GM21381 (cell line): ENCODE results near the gene KLK2.

Experiments
- ATAC-seq: cut with Tn5 transposase; IDR thresholded peaks from one replicate; pipeline ENCODE4 v1.9.1; 2021; ENCODE audit warnings: mild to moderate bottlenecking, moderate library complexity; ENCODE audit not compliant: unreplicated experiment

The KLK2 gene

DNA sequence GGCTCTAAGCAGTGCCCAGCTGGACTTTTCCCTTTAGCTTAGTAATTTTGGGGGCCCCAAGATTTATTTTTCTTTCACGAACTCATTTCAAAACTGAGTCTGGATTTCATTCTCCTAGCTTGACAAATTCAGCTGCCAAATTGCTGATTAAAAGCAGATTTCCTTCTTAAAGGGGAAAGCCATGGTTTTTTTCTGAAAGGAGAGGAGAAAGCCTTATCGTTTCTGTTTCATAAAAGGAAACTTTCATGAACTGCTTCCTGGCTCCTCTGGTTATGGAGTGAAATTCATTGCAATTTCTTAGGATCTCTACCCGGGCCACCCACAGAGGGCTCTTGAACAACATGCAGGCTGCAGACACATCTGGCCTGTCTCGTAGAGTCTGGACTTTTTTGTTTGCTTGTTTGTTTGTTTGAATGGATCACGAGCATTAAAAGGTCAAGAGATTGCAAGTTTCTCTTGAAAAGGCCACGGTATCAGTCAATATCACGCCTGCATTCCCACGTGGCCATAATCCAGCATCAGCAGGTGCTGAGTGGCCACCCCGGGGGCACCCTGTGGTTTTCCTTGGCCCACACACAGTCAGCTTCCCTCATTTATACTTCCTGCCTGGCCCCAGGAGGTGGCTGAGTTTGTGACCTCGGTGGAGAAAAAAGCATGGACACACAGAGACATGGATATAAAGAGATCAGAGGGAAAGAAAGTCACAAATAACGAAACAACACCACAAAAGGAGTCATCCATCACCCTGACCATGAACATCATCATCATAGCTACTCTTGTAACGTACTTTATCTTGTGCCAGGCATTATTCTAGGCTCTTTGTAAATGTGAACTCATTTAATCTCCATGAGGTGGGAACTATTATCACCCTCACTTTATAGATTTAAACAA, 48.4 kb downstream of the KLK2 start:
- no peak for ATAC-seq

DNA sequence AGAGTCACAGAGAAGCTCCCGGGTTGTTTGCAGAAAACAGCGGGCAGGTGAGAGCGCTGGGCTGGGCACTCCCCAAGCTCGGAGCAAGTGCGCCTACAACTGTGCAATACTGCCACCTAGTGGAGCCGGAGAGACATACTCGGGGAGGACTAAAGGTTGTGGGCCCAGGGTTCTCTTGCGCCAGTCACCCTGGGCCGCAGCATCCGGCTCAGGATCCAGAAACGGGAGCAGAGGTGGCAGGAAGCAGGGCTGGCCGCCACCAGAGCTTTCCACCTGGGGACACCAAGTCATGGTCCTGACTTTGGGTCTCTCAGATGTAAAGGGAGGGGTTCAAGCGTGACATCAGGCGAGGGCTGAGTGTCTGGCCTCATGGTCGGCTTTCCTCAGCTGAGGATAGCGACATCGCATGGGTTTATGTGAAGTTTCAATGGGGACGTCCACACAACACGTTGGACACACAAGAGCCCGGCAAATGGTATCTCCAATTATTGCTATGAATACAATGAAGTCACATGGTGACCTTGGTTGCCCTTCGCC, 49.1 kb downstream of the KLK2 start:
- ATAC-seq, result peak; percentile 70

DNA sequence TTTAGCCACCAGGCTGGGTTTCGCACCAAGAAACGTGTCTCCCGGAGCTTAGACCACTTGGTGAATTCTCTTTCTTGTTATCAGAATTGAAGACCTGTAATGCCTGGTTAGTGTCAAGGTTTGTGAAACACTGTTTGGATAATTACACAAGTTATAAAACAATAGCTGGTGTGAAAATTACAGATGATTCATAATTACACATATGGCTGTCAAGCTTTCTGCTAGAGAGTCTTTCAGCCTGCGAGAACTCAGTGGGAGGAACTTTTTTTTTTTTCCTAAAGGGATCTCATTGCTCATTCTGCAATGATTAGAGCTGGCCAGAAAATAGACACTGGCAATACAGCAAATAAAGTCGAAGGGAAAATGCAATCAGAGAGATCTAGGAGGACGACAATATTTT, 51.3 kb downstream of the KLK2 start:
- ATAC-seq, result no peak

DNA sequence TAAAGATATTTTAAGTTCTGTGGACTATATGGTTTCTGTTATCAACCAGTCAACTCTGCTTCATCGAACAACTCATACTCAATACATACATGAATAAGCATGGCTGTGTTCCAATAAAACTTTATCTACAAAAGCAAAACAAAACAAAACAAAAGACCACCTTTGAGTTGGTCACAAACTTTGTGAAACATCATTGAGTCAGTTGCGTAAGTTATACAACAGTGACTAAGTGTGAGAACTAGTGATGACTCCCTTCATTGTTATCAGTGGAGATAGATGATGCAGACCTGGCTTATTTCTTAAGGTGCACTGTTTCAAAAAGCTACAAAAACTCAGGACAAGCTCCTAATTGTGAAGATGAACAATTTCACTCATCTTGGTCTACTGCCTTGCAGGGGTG, 52.5 kb downstream of the KLK2 start:
- ATAC-seq, result no peak

DNA sequence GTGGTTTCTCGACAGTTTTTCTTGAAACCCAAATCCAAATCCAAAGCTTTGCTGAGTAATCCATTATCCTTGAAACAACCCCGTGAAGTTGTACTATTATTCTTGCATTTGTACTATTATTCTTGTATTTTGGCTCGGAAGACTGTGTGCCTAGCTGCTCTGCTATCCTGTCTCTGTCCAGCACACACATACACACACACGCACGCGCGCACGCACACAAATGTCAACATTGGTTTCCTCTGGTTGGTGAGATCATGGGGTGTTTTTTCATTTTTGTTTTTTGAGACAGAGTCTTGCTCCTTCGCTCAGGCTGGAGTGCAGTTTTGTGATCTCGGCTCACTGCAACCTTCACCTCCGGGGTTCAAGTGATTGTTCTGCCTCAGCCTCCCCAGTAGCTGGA, 52.9 kb downstream of the KLK2 start:
- no peak for ATAC-seq

DNA sequence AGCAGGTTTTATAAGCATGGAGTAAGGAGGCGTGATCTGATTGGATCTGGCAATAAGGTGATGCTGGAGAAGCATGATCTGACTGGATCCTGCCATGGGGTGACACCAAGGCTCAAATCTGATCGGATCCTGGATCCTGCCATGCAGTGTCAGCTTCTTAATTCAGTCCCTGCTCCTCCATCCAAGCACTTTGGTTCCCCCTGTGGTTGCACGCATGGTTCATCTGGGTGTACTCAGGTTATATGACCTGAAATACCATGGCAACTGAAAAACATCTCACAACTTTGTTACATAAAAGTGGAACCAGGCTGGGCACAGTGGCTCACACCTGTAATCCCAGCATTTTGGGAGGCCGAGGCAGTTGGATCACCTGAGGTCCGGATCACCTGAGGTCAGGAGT, 55.6 kb downstream of the KLK2 start:
- no peak for ATAC-seq
